Sigmoid colon (tissue), 7 donors: ENCODE results near the gene PIM3. TPM values are rescaled to one million over a fixed set of nuclear protein-coding genes. Genes with fewer than 3 reads are reported as not detected.

Experiments
- DNase-seq: peaks from one replicate; pipeline ENCODE4 v3.0.0-alpha.2; 2019
- H3K27ac ChIP-seq, 4 donors: fragments of 200-600 bp; sonication (generic); one replicate each; pipeline ENCODE4 v1.5.1; 2016 to 2019; ENCODE audit warnings: mild to moderate bottlenecking in 1 of 4
- H3K27me3 ChIP-seq, 3 donors: fragments of 200-600 bp; sonication (generic); one replicate each; pipeline ENCODE4 v1.5.1; 2019; ENCODE audit warnings: mild to moderate bottlenecking in 1 of 3
- H3K36me3 ChIP-seq, 4 donors: fragments of 200-600 bp; sonication (generic); one replicate each; pipeline ENCODE4 v1.5.1; 2016 to 2019
- H3K4me1 ChIP-seq, 4 donors: fragments of 200-600 bp; sonication (generic); one replicate each; pipeline ENCODE4 v1.5.1; 2017 to 2019
- H3K4me3 ChIP-seq, 4 donors: fragments of 200-600 bp; sonication (generic); one replicate each; pipeline ENCODE4 v1.5.1; 2017 to 2019; ENCODE audit warnings: mild to moderate bottlenecking in 2 of 4, moderate library complexity in 1 of 4
- H3K9me3 ChIP-seq, 4 donors: fragments of 200-600 bp in 3 of 4; sonication (generic) in 3 of 4; one replicate each; pipeline versions ENCODE4 v1.5.1 to v1.6.1; 2013 to 2019
- EP300 ChIP-seq, 4 donors: sonication (generic); formaldehyde crosslinking; IDR thresholded peaks; one replicate each; pipeline ENCODE4 v1.6.1; 2017; ENCODE audit warnings: antibody characterized with exemption in 4 of 4
- POLR2A ChIP-seq, 2 donors: fragments of 450-650 bp; IDR thresholded peaks; one replicate each; pipeline ENCODE4 v1.6.1; 2016; ENCODE audit warnings: antibody characterized with exemption in 2 of 2, mild to moderate bottlenecking in 2 of 2, moderate library complexity in 2 of 2
- POLR2AphosphoS5 ChIP-seq, 4 donors: sonication (generic); formaldehyde crosslinking; IDR thresholded peaks; one replicate each; pipeline ENCODE4 v1.6.1; 2017; ENCODE audit warnings: antibody characterized with exemption in 4 of 4
- WGBS, 2 donors: extraction: QIAGEN DNeasy Blood & Tissue Kit; methylation state at CpG; one replicate each; pipeline ENCODE4 v1.1.7; 2013; 5-methylcytosine and 5-hydroxymethylcytosine counted together
- intact Hi-C: fragments of 100-400 bp; cut with DNase I; formaldehyde crosslinking; loops from one replicate; pipeline ENCODE4 v1.15.1; 2023
- polyA plus RNA-seq, 3 donors: library from polyadenylated mRNA; stranded (reverse); fragments of 200-250 nt; gene quantifications; one replicate each; pipeline ENCODE4 v1.2.3, GENCODE V29; 2013
- total RNA-seq, 4 donors: library from RNA; depleted of rRNA; stranded (reverse); fragments of >200 nt; gene quantifications; one replicate each; pipeline ENCODE4 v1.1.0, GENCODE V29; 2016
- TF ChIP-seq, protein P1 (sequence below), 4 experiments: fragments of 450-650 bp in 3 of 4; fragments of 200-600 bp in 1 of 4; IDR thresholded peaks; one replicate each; pipeline ENCODE4 v1.5.1; 2016 to 2019; ENCODE audit warnings: antibody characterized with exemption in 4 of 4, mild to moderate bottlenecking in 3 of 4, moderate library complexity in 2 of 4
- donor health status: healthy with polysubstance abuse.
- donor health status: Bipolar disorder and iron deficiency.
- donor health status: healthy.

PIM3 gene
- total and polyA plus RNA-seq, 7 donors: 26.3 to 126 (median 49.4) TPM

DNA sequence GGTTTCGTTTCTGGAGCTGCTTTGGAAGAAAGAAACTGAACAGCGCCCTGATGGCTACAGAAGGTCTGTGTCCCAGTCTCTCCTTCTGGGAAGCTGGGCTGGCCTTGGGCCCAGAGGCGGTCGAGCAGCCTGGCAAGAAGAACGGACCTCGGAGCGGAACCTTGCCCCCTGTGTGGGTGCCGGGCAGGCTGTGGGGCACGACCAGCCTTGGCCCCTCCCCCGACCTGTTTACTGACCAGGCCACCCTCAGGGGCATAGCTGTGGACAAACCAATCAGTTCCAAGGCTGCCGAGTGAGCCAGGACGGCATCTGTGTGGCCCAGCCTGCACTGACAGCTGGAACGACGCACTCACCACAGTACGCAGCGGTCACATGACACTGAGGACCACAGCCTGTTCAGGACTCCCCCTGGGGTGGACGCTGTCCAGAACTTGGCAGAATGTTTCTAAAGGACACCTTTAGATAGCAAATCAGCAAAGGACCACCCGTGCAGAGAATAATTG lies 7.2 kb downstream of the PIM3 start:
- intact Hi-C loops: loop anchor here (10.0 kb wide), 1 partner anchor 217 kb away; the partner anchor contains the start of gene TRABD
- H3K27ac ChIP-seq: peak overlapping the region; percentile 82 to 96 (median 90)
- H3K9me3 ChIP-seq: no peaks in the 10 kb centered on the region
- peak overlapping the region in 2 of 4 donors; percentile 19 to 22 for H3K4me3 ChIP-seq
- H3K36me3 ChIP-seq: peaks cover 9 to 22% (median 14%) of the 10 kb centered on the region in 4 donors
- peaks cover 2 to 74% (median 71%) of the 10 kb centered on the region in 4 donors for H3K4me1 ChIP-seq
- DNase-seq: peak; percentile 83
- 63 to 64% methylated on average over 18 of the region's 18 CpGs for WGBS, 2 donors
- peak in 2 of 4 donors; percentile 22 to 30 for TF ChIP-seq POLR2AphosphoS5 (IDR thresholded peaks at IDR 0.05)
- TF ChIP-seq, protein P1, sequence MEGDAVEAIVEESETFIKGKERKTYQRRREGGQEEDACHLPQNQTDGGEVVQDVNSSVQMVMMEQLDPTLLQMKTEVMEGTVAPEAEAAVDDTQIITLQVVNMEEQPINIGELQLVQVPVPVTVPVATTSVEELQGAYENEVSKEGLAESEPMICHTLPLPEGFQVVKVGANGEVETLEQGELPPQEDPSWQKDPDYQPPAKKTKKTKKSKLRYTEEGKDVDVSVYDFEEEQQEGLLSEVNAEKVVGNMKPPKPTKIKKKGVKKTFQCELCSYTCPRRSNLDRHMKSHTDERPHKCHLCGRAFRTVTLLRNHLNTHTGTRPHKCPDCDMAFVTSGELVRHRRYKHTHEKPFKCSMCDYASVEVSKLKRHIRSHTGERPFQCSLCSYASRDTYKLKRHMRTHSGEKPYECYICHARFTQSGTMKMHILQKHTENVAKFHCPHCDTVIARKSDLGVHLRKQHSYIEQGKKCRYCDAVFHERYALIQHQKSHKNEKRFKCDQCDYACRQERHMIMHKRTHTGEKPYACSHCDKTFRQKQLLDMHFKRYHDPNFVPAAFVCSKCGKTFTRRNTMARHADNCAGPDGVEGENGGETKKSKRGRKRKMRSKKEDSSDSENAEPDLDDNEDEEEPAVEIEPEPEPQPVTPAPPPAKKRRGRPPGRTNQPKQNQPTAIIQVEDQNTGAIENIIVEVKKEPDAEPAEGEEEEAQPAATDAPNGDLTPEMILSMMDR (IDR thresholded peaks at IDR 0.05): no peak
- H3K27me3 ChIP-seq: no peaks in the 10 kb centered on the region

DNA sequence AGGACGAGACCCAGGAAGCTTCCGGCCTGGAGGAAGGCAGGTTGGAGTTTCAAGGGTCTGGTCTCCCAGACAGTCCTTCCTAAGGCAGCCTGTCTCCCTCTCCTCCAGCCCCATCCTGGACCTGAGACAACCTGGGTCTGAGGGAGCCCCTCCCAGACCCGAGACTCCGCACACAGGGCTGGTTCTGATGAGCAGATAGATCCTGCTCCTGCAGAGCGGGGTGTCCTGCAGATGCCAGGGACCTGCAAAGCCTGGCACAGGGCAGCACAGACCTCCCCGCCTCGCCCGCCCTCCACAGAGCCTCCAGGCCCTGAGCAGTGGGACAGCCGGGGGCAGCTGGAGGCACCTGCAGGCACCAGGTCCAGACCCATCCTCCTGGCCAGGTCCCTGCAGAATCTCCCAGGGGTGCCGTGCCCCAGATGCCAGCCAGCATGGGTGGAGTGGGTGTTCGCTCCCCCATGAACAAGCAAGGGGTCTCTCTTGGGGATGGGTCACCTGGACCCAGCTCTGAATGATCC lies 7.8 kb downstream of the PIM3 start:
- peak overlapping the region; percentile 82 to 96 (median 90) for H3K27ac ChIP-seq
- no peaks in the 10 kb centered on the region for H3K27me3 ChIP-seq
- 90 to 94% methylated on average over 11 of the region's 11 CpGs for WGBS, 2 donors
- H3K36me3 ChIP-seq: peaks cover 3 to 16% (median 8%) of the 10 kb centered on the region in 4 donors
- no peaks in the 10 kb centered on the region for H3K9me3 ChIP-seq
- intact Hi-C loops: loop anchor here (10.0 kb wide), 1 partner anchor 216 kb away; the partner anchor contains the start of gene TRABD
- TF ChIP-seq, protein P1 (IDR thresholded peaks at IDR 0.05): no peak
- no peak for TF ChIP-seq POLR2AphosphoS5 (IDR thresholded peaks at IDR 0.05)
- DNase-seq: no peak
- H3K4me3 ChIP-seq: no peak overlapping the region
- H3K4me1 ChIP-seq: peaks cover 2 to 68% (median 65%) of the 10 kb centered on the region in 4 donors

DNA sequence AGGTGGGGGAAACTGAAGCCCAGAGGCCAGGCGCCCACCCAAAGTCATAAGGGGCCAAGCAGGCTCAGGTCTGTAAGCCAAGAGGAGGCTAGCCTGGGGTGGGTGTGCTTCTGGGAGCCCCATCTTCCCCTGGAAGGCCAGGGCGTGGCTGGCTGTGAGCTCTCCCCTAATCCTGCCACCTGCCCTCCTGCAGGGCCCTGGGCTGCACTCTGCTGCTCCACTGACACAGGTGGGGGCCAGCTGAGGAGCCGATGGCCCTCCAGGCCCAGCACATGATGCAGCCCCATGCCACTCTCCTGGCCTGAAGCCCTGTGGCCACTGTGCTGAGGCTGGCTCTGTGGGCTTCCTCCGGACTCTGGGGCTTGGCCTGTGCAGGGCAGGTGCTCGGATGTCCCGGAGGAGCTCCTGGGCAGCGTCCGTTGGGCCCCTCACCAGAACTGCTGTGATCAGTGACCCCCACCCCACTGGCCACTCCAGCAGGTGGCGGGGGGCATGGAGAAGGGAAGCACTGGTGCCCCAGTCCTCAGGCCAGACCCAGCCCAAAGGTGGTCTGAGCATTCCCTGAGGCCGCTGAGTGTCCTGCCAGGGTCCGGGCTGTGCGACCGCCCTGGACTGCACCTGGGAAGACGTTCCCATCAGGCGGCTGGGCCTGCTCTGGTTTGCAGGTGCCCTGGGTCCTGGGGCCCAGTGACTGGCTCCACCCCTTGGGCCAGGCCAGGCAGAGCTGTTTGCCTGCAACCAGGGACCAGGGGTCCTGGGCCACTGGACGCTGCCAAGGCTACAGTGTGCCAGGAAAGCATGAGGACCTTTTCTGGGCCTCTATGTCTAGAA lies 8.5 kb downstream of the PIM3 start:
- TF ChIP-seq, protein P1 (IDR thresholded peaks at IDR 0.05): no peak
- no peak for TF ChIP-seq POLR2AphosphoS5 (IDR thresholded peaks at IDR 0.05)
- no peak for TF ChIP-seq POLR2A (IDR thresholded peaks at IDR 0.05)
- TF ChIP-seq EP300 (IDR thresholded peaks at IDR 0.05): no peak
- Histone ChIP-seq H3K4me1 (peaks cover 2 to 61% (median 58%) of the 10 kb centered on the region in 4 donors), H3K36me3 (peaks cover 0 to 9% (median 3%) of the 10 kb centered on the region in 4 donors), H3K27ac (peak overlapping the region; percentile 76 to 95 (median 86)), H3K9me3 (no peaks in the 10 kb centered on the region), H3K27me3 (no peaks in the 10 kb centered on the region), H3K4me3 (no peak overlapping the region)
- DNase-seq: peak; percentile 71
- intact Hi-C loops: loop anchor here (10.0 kb wide), 1 partner anchor 216 kb away; the partner anchor contains the start of gene TRABD
- WGBS, 2 donors: 94 to 97% methylated on average over 16 of the region's 16 CpGs

DNA sequence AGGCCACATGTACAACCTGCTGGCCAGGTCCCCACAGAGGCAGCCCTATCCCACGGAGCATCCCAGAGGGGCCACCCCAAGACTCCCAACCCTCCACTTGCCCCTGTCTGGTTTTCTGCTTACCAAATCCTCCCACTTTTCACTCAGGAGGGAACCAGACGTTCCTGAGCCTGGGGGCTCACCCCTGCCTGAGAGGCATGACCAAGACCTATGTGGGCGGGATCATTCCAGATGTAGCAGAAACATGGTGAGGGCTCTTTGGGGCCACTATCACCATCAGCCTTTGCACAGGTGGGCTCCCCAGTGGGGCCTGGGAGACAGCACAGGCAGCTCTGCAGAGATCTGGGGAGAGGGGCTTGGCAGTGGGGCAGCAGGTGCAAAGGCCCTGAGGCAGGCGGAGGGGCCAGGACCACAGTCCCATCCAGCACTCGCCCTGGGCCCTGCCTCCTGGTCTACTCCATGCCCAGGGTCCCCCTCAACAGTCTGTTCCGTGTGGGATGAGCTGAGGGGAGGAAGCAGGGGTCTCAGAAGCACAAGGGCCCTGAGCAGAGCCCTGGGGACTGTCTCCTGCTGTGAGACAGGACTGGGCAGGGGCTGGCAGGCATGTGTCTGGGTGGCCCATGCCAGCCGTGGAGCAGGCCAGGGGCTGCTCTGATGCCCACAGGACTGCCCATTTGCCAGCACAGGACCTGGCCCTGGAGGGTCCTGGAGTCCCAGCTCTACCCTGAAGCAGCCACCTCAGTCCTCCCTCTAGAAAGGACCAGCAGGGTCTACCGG lies 9.4 kb downstream of the PIM3 start:
- TF ChIP-seq POLR2A (IDR thresholded peaks at IDR 0.05) (no peak), EP300 (IDR thresholded peaks at IDR 0.05) (no peak), POLR2AphosphoS5 (IDR thresholded peaks at IDR 0.05) (no peak)
- TF ChIP-seq, protein P1 (IDR thresholded peaks at IDR 0.05): no peak
- H3K27me3 ChIP-seq: no peaks in the 10 kb centered on the region
- H3K36me3 ChIP-seq: peaks cover 0 to under 1% (median 0%) of the 10 kb centered on the region in 4 donors
- DNase-seq: peak; percentile 69
- WGBS, 2 donors: 81 to 86% methylated on average over 8 of the region's 8 CpGs
- intact Hi-C loops: loop anchor here (10.0 kb wide), 1 partner anchor 215 kb away; the partner anchor contains the start of gene TRABD
- H3K4me3 ChIP-seq: no peak overlapping the region
- peaks cover 2 to 56% (median 50%) of the 10 kb centered on the region in 4 donors for H3K4me1 ChIP-seq
- H3K27ac ChIP-seq: peak overlapping the region; percentile 76 to 95 (median 86)
- no peaks in the 10 kb centered on the region for H3K9me3 ChIP-seq
